Panc1 (cell line): ENCODE results near the gene GGT5.
"Not testable (repeated sequence)": the region's sequence is repeated elsewhere in the genome, so short reads cannot be mapped to it uniquely, and the experiment has no call there.

Experiments
- POLR2AphosphoS5 ChIP-seq: IDR thresholded peaks from 2 replicates; pipeline ENCODE4 v1.6.1; 2012; ENCODE audit warnings: mild to moderate bottlenecking, low read depth, low read length, moderate library complexity
- SIN3A ChIP-seq: IDR thresholded peaks from 2 replicates; pipeline ENCODE4 v1.6.1; 2012; ENCODE audit warnings: low read depth, mild to moderate bottlenecking, low read length, moderate library complexity, borderline replicate concordance; ENCODE audit not compliant: insufficient read depth
- TCF7L2 ChIP-seq: IDR thresholded peaks from 2 replicates; pipeline ENCODE4 v1.6.1; 2011; ENCODE audit warnings: mild to moderate bottlenecking, low read depth, low read length, inconsistent platforms
- TF ChIP-seq, protein P1 (sequence below): fragments of 450-650 bp; IDR thresholded peaks from 2 replicates; pipeline ENCODE4 v1.5.1; 2017; ENCODE audit warnings: mild to moderate bottlenecking

DNA sequence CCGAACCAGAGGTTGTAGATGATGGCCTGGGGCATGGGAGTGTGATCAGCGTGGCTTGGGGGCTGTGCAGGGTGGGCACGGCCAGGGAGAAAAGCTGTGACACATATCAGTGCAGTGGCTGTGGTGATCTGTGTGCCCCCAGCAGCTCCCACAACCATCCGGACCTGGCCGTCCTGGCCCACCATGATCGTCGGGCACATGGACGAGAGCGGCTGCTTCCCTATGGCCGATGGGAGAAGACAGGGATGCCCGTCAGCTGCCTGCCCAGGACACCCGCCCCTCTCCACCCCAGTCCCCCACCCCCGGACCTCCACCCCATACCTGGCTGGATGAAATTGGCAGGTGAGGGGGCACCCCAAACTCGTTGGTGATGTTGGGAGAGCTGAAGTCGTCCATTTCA lies 3.7 kb upstream of the GGT5 start:
- TF ChIP-seq, protein P1, sequence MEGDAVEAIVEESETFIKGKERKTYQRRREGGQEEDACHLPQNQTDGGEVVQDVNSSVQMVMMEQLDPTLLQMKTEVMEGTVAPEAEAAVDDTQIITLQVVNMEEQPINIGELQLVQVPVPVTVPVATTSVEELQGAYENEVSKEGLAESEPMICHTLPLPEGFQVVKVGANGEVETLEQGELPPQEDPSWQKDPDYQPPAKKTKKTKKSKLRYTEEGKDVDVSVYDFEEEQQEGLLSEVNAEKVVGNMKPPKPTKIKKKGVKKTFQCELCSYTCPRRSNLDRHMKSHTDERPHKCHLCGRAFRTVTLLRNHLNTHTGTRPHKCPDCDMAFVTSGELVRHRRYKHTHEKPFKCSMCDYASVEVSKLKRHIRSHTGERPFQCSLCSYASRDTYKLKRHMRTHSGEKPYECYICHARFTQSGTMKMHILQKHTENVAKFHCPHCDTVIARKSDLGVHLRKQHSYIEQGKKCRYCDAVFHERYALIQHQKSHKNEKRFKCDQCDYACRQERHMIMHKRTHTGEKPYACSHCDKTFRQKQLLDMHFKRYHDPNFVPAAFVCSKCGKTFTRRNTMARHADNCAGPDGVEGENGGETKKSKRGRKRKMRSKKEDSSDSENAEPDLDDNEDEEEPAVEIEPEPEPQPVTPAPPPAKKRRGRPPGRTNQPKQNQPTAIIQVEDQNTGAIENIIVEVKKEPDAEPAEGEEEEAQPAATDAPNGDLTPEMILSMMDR: not testable (repeated sequence)
- TF ChIP-seq SIN3A, TCF7L2, POLR2AphosphoS5: not testable (repeated sequence)
